Measurements from ENCODE around the gene GLP1R. TPM values are rescaled to one million over a fixed set of nuclear protein-coding genes. Genes with fewer than 3 reads are reported as not detected.

GLP1R gene
- total and polyA plus RNA-seq, 2 donors from 2014 or later = 0.13 to 0.22 TPM

- Histone ChIP-seq H3K9ac (ENCODE audit: low read length in 3 of 3) (no peak overlapping the region), H3K27me3 (ENCODE audit: control insufficient read depth, insufficient read depth, low read length) (no peaks in the 10 kb centered on the region), H3K9me3 (ENCODE audit: control insufficient read depth in 2 of 3, insufficient read depth in 1 of 3, low read length in 3 of 3) (no peaks in the 10 kb centered on the region), H3K36me3 (ENCODE audit: control insufficient read depth in 2 of 3, insufficient read depth in 3 of 3, low read length in 3 of 3) (no peaks in the 10 kb centered on the region), H3K4me3 (ENCODE audit: low read length in 3 of 3) (no peak overlapping the region), H3K4me1 (ENCODE audit: control insufficient read depth in 2 of 3, insufficient read depth in 2 of 3, low read depth in 1 of 3, low read length in 3 of 3) (no peaks in the 10 kb centered on the region), H3K27ac (ENCODE audit: low read depth in 2 of 2, low read length in 2 of 2) (no peak overlapping the region)
- DNase-seq = no peak
- intact Hi-C loops (cut with DNase I) = no loop called here
- FAIRE-seq = no peak
- TF ChIP-seq CTCF (IDR thresholded peaks at IDR 0.05; ENCODE audit: borderline replicate concordance, extremely low read depth, insufficient read depth) = no peak
Observed at GRCh38 chr6:39061182-39061581, 12.6 kb downstream of the GLP1R start.

GRCh38 chr6:39061588-39061987, 13.0 kb downstream of the GLP1R start:
- FAIRE-seq = no peak
- H3K4me1 ChIP-seq (ENCODE audit: control insufficient read depth in 2 of 3, insufficient read depth in 2 of 3, low read depth in 1 of 3, low read length in 3 of 3) = no peaks in the 10 kb centered on the region
- H3K27me3 ChIP-seq (ENCODE audit: control insufficient read depth, insufficient read depth, low read length) = no peaks in the 10 kb centered on the region

GRCh38 chr6:39062014-39062740, 13.6 kb downstream of the GLP1R start:
- no peak for TF ChIP-seq CTCF (IDR thresholded peaks at IDR 0.05; ENCODE audit: borderline replicate concordance, extremely low read depth, insufficient read depth)
- H3K9me3 ChIP-seq (ENCODE audit: control insufficient read depth in 2 of 3, insufficient read depth in 1 of 3, low read length in 3 of 3) = no peaks in the 10 kb centered on the region
- no peak overlapping the region for H3K27ac ChIP-seq (ENCODE audit: low read depth in 2 of 2, low read length in 2 of 2)
- H3K27me3 ChIP-seq (ENCODE audit: control insufficient read depth, insufficient read depth, low read length) = no peaks in the 10 kb centered on the region
- intact Hi-C loops (cut with DNase I) = no loop called here
- FAIRE-seq (no peak), DNase-seq (peak in 1 of 5 donors; percentile 11)
- no peaks in the 10 kb centered on the region for H3K36me3 ChIP-seq (ENCODE audit: control insufficient read depth in 2 of 3, insufficient read depth in 3 of 3, low read length in 3 of 3)
- no peaks in the 10 kb centered on the region for H3K4me1 ChIP-seq (ENCODE audit: control insufficient read depth in 2 of 3, insufficient read depth in 2 of 3, low read depth in 1 of 3, low read length in 3 of 3)
- no peak overlapping the region for H3K4me3 ChIP-seq (ENCODE audit: low read length in 3 of 3)
- H3K9ac ChIP-seq (ENCODE audit: low read length in 3 of 3) = no peak overlapping the region

More at GRCh38 chr6:39061588-39061987, 13.0 kb downstream of the GLP1R start:
- intact Hi-C loops (cut with DNase I) = no loop called here
- no peak for DNase-seq
- Histone ChIP-seq H3K9me3 (ENCODE audit: control insufficient read depth in 2 of 3, insufficient read depth in 1 of 3, low read length in 3 of 3) (no peaks in the 10 kb centered on the region), H3K9ac (ENCODE audit: low read length in 3 of 3) (no peak overlapping the region), H3K36me3 (ENCODE audit: control insufficient read depth in 2 of 3, insufficient read depth in 3 of 3, low read length in 3 of 3) (no peaks in the 10 kb centered on the region), H3K4me3 (ENCODE audit: low read length in 3 of 3) (no peak overlapping the region), H3K27ac (ENCODE audit: low read depth in 2 of 2, low read length in 2 of 2) (no peak overlapping the region)
- TF ChIP-seq CTCF (IDR thresholded peaks at IDR 0.05; ENCODE audit: borderline replicate concordance, extremely low read depth, insufficient read depth) = no peak
